Mammary epithelial cell (primary cell): ENCODE results near the gene TEAD3.

Experiments used
- CTCF ChIP-seq, 2 donors: IDR thresholded peaks in 1 of 2; conservative IDR thresholded peaks in 1 of 2; 2 replicates each; pipeline ENCODE4 v1.5.1; 2011 to 2012; ENCODE audit warnings: inconsistent platforms in 2 of 2, low read length in 2 of 2, mild to moderate bottlenecking in 2 of 2, control low read depth in 1 of 2, low read depth in 1 of 2; ENCODE audit not compliant: insufficient read depth in 1 of 2; ENCODE audit errors: extremely low read depth in 1 of 2
- EZH2 ChIP-seq: IDR thresholded peaks from 2 replicates; pipeline ENCODE4 v1.6.1; 2012; ENCODE audit warnings: low read length, inconsistent platforms, borderline replicate concordance

- TF ChIP-seq CTCF (conservative IDR thresholded peaks at IDR 0.05 in 1 of 2, IDR thresholded peaks at IDR 0.05 in 1 of 2; ENCODE audit: extremely low read depth in 1 of 2, insufficient read depth in 1 of 2, low read depth in 1 of 2, low read length in 2 of 2) (no peak), EZH2 (no peak)
Observed at GRCh38 chr6:35478259-35478658, 18.6 kb downstream of the TEAD3 start.
